Transverse colon (tissue), 3 donors: Measurements from ENCODE around the gene MTMR10.

ENCODE experiments used
- CTCF ChIP-seq, 5 experiments: fragments of 200-600 bp in 3 of 5; fragments of 450-650 bp in 2 of 5; sonication (generic) in 3 of 5; IDR thresholded peaks; 1 replicate in 2 of 5; 2 replicates in 3 of 5; pipeline ENCODE4 v1.5.1; 2016 to 2017; ENCODE audit warnings: antibody characterized with exemption in 5 of 5, inconsistent platforms in 3 of 5, mild to moderate bottlenecking in 2 of 5, moderate library complexity in 1 of 5
- POLR2A ChIP-seq: fragments of 450-650 bp; IDR thresholded peaks from one replicate; pipeline ENCODE4 v1.6.1; 2016; ENCODE audit warnings: antibody characterized with exemption, mild to moderate bottlenecking, moderate library complexity

DNA sequence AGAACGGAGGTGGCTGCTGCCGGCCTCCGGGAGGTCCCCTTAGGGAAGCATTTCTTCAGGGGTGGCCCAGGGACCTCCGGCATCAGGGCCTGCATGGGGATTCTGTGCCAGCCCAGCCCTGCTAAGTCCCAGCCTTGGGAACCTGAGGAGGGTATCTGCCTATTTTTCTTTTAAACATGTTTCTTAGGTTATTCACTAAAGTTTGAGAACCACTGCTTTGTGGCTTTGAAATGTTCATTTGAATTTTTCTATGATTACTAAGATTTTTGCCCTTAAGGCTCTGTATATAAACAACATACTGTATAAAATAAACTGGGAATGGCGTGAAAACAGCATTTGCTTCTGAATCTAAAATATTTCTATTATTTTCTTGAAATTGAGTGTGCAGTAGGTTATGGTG, 63.4 kb downstream of the MTMR10 start:
- TF ChIP-seq CTCF (IDR thresholded peaks at IDR 0.05) = no peak
- TF ChIP-seq POLR2A = no peak
